ENCODE measurements around the gene SLC36A1. TPM values are rescaled to one million over a fixed set of nuclear protein-coding genes. Genes with fewer than 3 reads are reported as not detected.

Gene SLC36A1
- total RNA-seq, 1 experiment from 2014 or later, result 7.4 TPM

- TF ChIP-seq REST (IDR thresholded peaks at IDR 0.05; ENCODE audit: low read depth) (no peak), ZNF274 (IDR thresholded peaks at IDR 0.05; ENCODE audit: low read depth, low read length) (no peak), SIN3A (IDR thresholded peaks at IDR 0.05; ENCODE audit: low read depth) (no peak), CTCF (IDR thresholded peaks at IDR 0.05 in 2 of 3, conservative IDR thresholded peaks at IDR 0.05 in 1 of 3; ENCODE audit: borderline replicate concordance in 1 of 3, insufficient read depth in 1 of 3, low read depth in 2 of 3, low read length in 2 of 3) (no peak)
Measured at GRCh38 chr5:151405334-151406160, 41.9 kb upstream of the SLC36A1 start (continued).

GRCh38 chr5:151406322-151406947 is 41.0 kb upstream of the SLC36A1 start:
- peak overlapping the region; percentile 50 for H2AFZ ChIP-seq (ENCODE audit: low read depth, low read length, poor library complexity, severe bottlenecking)
- no peaks in the 10 kb centered on the region for H3K9me2 ChIP-seq (ENCODE audit: insufficient read depth)
- H3K4me1 ChIP-seq (ENCODE audit: control insufficient read depth in 1 of 2, insufficient read depth in 2 of 2, low read length in 2 of 2), result no peaks in the 10 kb centered on the region
- BruUV-seq (replicated peaks), result no TSS peak
- no peaks in the 10 kb centered on the region for H3K36me3 ChIP-seq (ENCODE audit: control insufficient read depth in 1 of 2, insufficient read depth in 2 of 2, low read length in 2 of 2)
- ChIA-PET CTCF (interaction anchor here (1.1 kb wide), 1 partner anchor 9 kb away, joined by 3 read pairs; no protein-coding TSS in a partner anchor), RAD21 (ENCODE audit: low non-redundant PET in 1 of 2, low total read pairs in 2 of 2, uncharacterized antibody in 2 of 2, unreplicated experiment in 2 of 2) (no interaction called here), POLR2A (no interaction called here)
- TF ChIP-seq CTCF (IDR thresholded peaks at IDR 0.05 in 2 of 3, conservative IDR thresholded peaks at IDR 0.05 in 1 of 3; ENCODE audit: borderline replicate concordance in 1 of 3, insufficient read depth in 1 of 3, low read depth in 2 of 3, low read length in 2 of 3), result peak in 2 of 3 experiments; percentile 75 to 83; a peak in 4 of 6 replicates
- TF ChIP-seq MAX (IDR thresholded peaks at IDR 0.05), result no peak
- 0 out of 2 replicates have a peak, but pooled peaks have one; percentile 5 for TF ChIP-seq RAD21 (IDR thresholded peaks at IDR 0.05; ENCODE audit: low read depth)
- DNase-seq (ENCODE audit: low read depth, low spot score), result peak; percentile 26
- peak; percentile 84 for ATAC-seq
- H3K27me3 ChIP-seq (ENCODE audit: insufficient read depth, low read length), result 0 out of 2 replicates have a peak, but pooled peaks cover 3% of the 10 kb centered on the region
- H4K20me1 ChIP-seq (ENCODE audit: insufficient read depth), result no peaks in the 10 kb centered on the region
- H3K4me2 ChIP-seq (ENCODE audit: low read length), result no peak overlapping the region
- no peaks in the 10 kb centered on the region for H3K79me2 ChIP-seq (ENCODE audit: insufficient read depth, low read length)
- H3K27ac ChIP-seq (ENCODE audit: low read depth, low read length), result no peak overlapping the region
- intact Hi-C loops (cut with micrococcal nuclease), result no loop called here
- peaks cover 0 to under 1% of the 10 kb centered on the region in 2 experiments; a peak in 1 of 4 replicates for H3K9me3 ChIP-seq (ENCODE audit: control insufficient read depth in 1 of 2, insufficient read depth in 1 of 2, low read depth in 1 of 2, low read length in 2 of 2)
- H3K9ac ChIP-seq (ENCODE audit: low read length), result no peak overlapping the region
- H3K4me3 ChIP-seq (replicated peaks in 1 of 2; ENCODE audit: low read depth in 1 of 2, low read length in 2 of 2), result no peak overlapping the region

All from HCT116 (cell line).